Smooth muscle cell (in vitro differentiated cells): ENCODE data around the gene VIT. TPM values are rescaled to one million over a fixed set of nuclear protein-coding genes. Genes with fewer than 3 reads are reported as not detected.

Experiments
- DNase-seq: peaks from one replicate; lab custom pipeline; 2025; ENCODE audit not compliant: unreplicated experiment; lab: John Stamatoyannopoulos, UW
- H2AFZ ChIP-seq: fragments of 200-600 bp; sonication (generic); 2 replicates; pipeline ENCODE4 v1.6.0; 2016; ENCODE audit warnings: antibody characterized with exemption, low read depth, mild to moderate bottlenecking
- H3F3A ChIP-seq: fragments of 200-600 bp; sonication (generic); 2 replicates; pipeline ENCODE4 v1.6.0; 2017; ENCODE audit warnings: antibody characterized with exemption, low read depth
- H3K27ac ChIP-seq: fragments of 200-600 bp; sonication (generic); 2 replicates; pipeline ENCODE4 v1.5.1; 2016; ENCODE audit warnings: low read depth, mild to moderate bottlenecking
- H3K27me3 ChIP-seq: fragments of 200-600 bp; sonication (generic); 2 replicates; pipeline ENCODE4 v1.6.1; 2016; ENCODE audit warnings: low read depth, mild to moderate bottlenecking
- H3K36me3 ChIP-seq: fragments of 200-600 bp; sonication (generic); 2 replicates; pipeline ENCODE4 v1.5.1; 2016; ENCODE audit warnings: low read depth
- H3K4me1 ChIP-seq: fragments of 200-600 bp; sonication (generic); 2 replicates; pipeline ENCODE4 v1.5.1; 2016; ENCODE audit warnings: low read depth
- H3K4me2 ChIP-seq: fragments of 200-600 bp; sonication (generic); 2 replicates; pipeline ENCODE4 v1.6.0; 2016; ENCODE audit warnings: mild to moderate bottlenecking
- H3K4me3 ChIP-seq: fragments of 200-600 bp; sonication (generic); 2 replicates; pipeline ENCODE4 v1.5.1; 2016; ENCODE audit warnings: mild to moderate bottlenecking
- H3K79me2 ChIP-seq: fragments of 200-600 bp; sonication (generic); 2 replicates; pipeline ENCODE4 v1.6.0; 2016; ENCODE audit warnings: low read depth, mild to moderate bottlenecking
- H3K9ac ChIP-seq: fragments of 200-600 bp; sonication (generic); 2 replicates; pipeline ENCODE4 v1.6.0; 2016; ENCODE audit warnings: low read depth
- H3K9me3 ChIP-seq: fragments of 200-600 bp; sonication (generic); replicated peaks from 2 replicates; pipeline ENCODE4 v1.5.1; 2016; ENCODE audit warnings: low read depth
- H4K20me1 ChIP-seq: fragments of 200-600 bp; sonication (generic); 2 replicates; pipeline ENCODE4 v1.6.0; 2016; ENCODE audit warnings: low read depth
- CTCF ChIP-seq: fragments of 200-600 bp; sonication (generic); IDR thresholded peaks from 2 replicates; pipeline ENCODE4 v1.5.1; 2017; ENCODE audit warnings: borderline replicate concordance, mild to moderate bottlenecking, antibody characterized with exemption; ENCODE audit not compliant: insufficient read depth, poor library complexity, severe bottlenecking
- WGBS: methylation state at CpG from one replicate; pipeline ENCODE4 v1.1.7; 2016; ENCODE audit warnings: low lambda C conversion rate; 5-methylcytosine and 5-hydroxymethylcytosine counted together
- polyA plus RNA-seq: library from polyadenylated mRNA; unstranded; fragments of >200 nt; fragmentation: Nextera tagmentation; extraction: Ambion mirVana; gene quantifications from 2 replicates; pipeline ENCODE4 v1.2.1, GENCODE V29; 2016
- total RNA-seq: library from RNA; depleted of rRNA; stranded (reverse); fragments of >200 nt; gene quantifications from 2 replicates; pipeline ENCODE4 v1.2.3, GENCODE V29; 2014

The VIT gene
- total and polyA plus RNA-seq, 2 experiments from 2014 or later = 0.13 TPM; not detected in 1

- no peaks in the 10 kb centered on the region for H3K79me2 ChIP-seq
- H2AFZ ChIP-seq = no peak overlapping the region
- no peaks in the 10 kb centered on the region for H3K27me3 ChIP-seq
- DNase-seq = no peak
- H3K27ac ChIP-seq = no peak overlapping the region
- peaks cover 7% of the 10 kb centered on the region for H3F3A ChIP-seq
- H4K20me1 ChIP-seq = no peaks in the 10 kb centered on the region
- H3K9ac ChIP-seq = no peak overlapping the region
- H3K4me2 ChIP-seq = no peak overlapping the region
- WGBS = 81% methylated on average over 9 of the region's 9 CpGs
- H3K4me1 ChIP-seq = peaks cover 13% of the 10 kb centered on the region
- no peaks in the 10 kb centered on the region for H3K9me3 ChIP-seq
- TF ChIP-seq CTCF = no peak
- no peaks in the 10 kb centered on the region for H3K36me3 ChIP-seq
- H3K4me3 ChIP-seq = no peak overlapping the region
These were observed 9.0 kb downstream of the VIT start for GRCh38 chr2:36705326-36706020.

GRCh38 chr2:36706021-36706876 lies 9.7 kb downstream of the VIT start:
- no peak overlapping the region for H2AFZ ChIP-seq
- no peaks in the 10 kb centered on the region for H4K20me1 ChIP-seq
- no peak overlapping the region for H3K4me2 ChIP-seq
- peaks cover 3% of the 10 kb centered on the region for H3K36me3 ChIP-seq
- no peak overlapping the region for H3K9ac ChIP-seq
- no peaks in the 10 kb centered on the region for H3K27me3 ChIP-seq
- peak overlapping the region; percentile 84 for H3K27ac ChIP-seq
- no peak for TF ChIP-seq CTCF
- no peak for DNase-seq
- H3K9me3 ChIP-seq = no peaks in the 10 kb centered on the region
- no peaks in the 10 kb centered on the region for H3K79me2 ChIP-seq
- no peak overlapping the region for H3K4me3 ChIP-seq
- 88% methylated on average over 5 of the region's 5 CpGs for WGBS
- H3K4me1 ChIP-seq = peaks cover 9% of the 10 kb centered on the region
- peaks cover 7% of the 10 kb centered on the region for H3F3A ChIP-seq

- H4K20me1 ChIP-seq = no peaks in the 10 kb centered on the region
- no peak overlapping the region for H3K4me2 ChIP-seq
- H3K27me3 ChIP-seq = no peaks in the 10 kb centered on the region
- H2AFZ ChIP-seq = no peak overlapping the region
- peak overlapping the region; percentile 84 for H3K27ac ChIP-seq
- no peak for DNase-seq
- peak overlapping the region; percentile 54 for H3K9ac ChIP-seq
- H3K4me3 ChIP-seq = no peak overlapping the region
- peaks cover 6% of the 10 kb centered on the region for H3K4me1 ChIP-seq
- H3K9me3 ChIP-seq = no peaks in the 10 kb centered on the region
- H3K36me3 ChIP-seq = peaks cover 3% of the 10 kb centered on the region
- no peaks in the 10 kb centered on the region for H3K79me2 ChIP-seq
- peaks cover 7% of the 10 kb centered on the region for H3F3A ChIP-seq
- TF ChIP-seq CTCF = no peak
- WGBS = 40% methylated on average over 5 of the region's 5 CpGs
These were observed 10.5 kb downstream of the VIT start for GRCh38 chr2:36707050-36707449.
